Measurements from ENCODE around the gene SLC6A18.

DNA sequence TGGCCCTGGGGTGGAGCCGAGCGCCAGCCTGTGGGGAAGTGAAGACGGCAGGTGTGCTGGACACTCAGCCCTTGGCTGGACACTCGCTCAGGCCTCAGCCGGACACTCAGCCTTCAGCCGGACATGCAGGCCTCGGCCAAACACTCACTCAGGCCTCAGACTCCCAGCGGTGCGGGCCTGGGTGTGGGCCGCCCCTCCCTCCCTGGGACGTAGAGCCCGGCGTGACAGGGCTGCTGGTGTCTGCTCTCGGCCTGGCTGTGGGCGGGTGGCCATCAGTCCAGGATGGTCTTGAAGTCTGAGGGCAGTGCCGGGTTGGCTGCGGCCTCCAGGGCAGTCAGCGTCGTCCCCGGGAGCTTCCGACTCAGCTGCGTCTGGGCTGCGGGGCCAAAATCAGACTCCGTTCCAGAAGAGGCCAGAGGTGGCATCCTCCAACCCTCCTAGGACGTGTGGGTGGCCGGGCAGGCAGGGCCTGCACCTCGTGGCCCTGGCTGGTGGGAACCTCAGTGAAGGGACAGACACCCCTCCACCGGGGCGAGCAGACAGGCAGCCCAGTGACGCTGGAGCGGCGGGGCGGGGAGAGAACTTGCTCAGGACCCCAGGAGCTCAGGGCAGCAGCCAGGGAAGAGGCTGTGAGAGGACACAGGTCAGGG, 28.4 kb downstream of the SLC6A18 start:
- TF ChIP-seq ELK1 (CRISPR knock-in tag; IDR thresholded peaks at IDR 0.05): no peak
- TF ChIP-seq YY1 (IDR thresholded peaks at IDR 0.05; ENCODE audit: borderline replicate concordance in 1 of 3, control insufficient read depth in 1 of 3, extremely low read depth in 1 of 3, insufficient read depth in 3 of 3, insufficient read length in 1 of 3, insufficient replicate concordance in 2 of 3, low read depth in 1 of 3, low read length in 2 of 3): no peak
- no peak for TF ChIP-seq ZFX (CRISPR knock-in tag; IDR thresholded peaks at IDR 0.05)
- no peak for TF ChIP-seq ZNF431 (CRISPR knock-in tag; IDR thresholded peaks at IDR 0.05)
- TF ChIP-seq E2F4 (CRISPR knock-in tag; IDR thresholded peaks at IDR 0.05; ENCODE audit: low read depth): no peak
- TF ChIP-seq, protein P1, sequence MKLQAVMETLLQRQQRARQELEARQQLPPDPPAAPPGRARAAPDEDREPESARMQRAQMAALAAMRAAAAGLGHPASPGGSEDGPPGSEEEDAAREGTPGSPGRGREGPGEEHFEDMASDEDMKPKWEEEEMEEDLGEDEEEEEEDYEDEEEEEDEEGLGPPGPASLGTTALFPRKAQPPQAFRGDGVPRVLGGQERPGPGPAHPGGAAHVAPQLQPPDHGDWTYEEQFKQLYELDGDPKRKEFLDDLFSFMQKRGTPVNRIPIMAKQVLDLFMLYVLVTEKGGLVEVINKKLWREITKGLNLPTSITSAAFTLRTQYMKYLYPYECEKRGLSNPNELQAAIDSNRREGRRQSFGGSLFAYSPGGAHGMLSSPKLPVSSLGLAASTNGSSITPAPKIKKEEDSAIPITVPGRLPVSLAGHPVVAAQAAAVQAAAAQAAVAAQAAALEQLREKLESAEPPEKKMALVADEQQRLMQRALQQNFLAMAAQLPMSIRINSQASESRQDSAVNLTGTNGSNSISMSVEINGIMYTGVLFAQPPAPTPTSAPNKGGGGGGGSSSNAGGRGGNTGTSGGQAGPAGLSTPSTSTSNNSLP (IDR thresholded peaks at IDR 0.05; ENCODE audit: borderline replicate concordance, low read depth, low read length): no peak
- TF ChIP-seq ZNF778 (CRISPR knock-in tag; IDR thresholded peaks at IDR 0.05): no peak

All from K562 (cell line).